BLaER1 treated with 17β-estradiol and CSF1 and Interleukin-3, amounts not matched to agents 10 nM and 100 nM (cell line): Measurements from ENCODE around the gene NCF4.

ENCODE experiments used
- H3K27ac ChIP-seq, 11 experiments: shearing (Covaris generic); formaldehyde crosslinking; 2 replicates each; pipeline ENCODE4 v1.8.1; 2022
- H3K27me3 ChIP-seq, 11 experiments: shearing (Covaris generic); formaldehyde crosslinking; 2 replicates each; pipeline ENCODE4 v1.8.1; 2022
- H3K36me3 ChIP-seq, 11 experiments: shearing (Covaris generic); formaldehyde crosslinking; 2 replicates each; pipeline ENCODE4 v1.8.1; 2022
- H3K4me1 ChIP-seq, 10 experiments: shearing (Covaris generic); formaldehyde crosslinking; 2 replicates each; pipeline ENCODE4 v1.8.1; 2022
- H3K4me2 ChIP-seq, 11 experiments: shearing (Covaris generic); formaldehyde crosslinking; 2 replicates each; pipeline ENCODE4 v1.8.1; 2022
- H3K4me3 ChIP-seq, 10 experiments: shearing (Covaris generic); formaldehyde crosslinking; 2 replicates each; pipeline ENCODE4 v1.8.1; 2022
- H3K9ac ChIP-seq, 11 experiments: shearing (Covaris generic); formaldehyde crosslinking; 2 replicates each; pipeline ENCODE4 v1.8.1; 2022
- H3K9me3 ChIP-seq, 11 experiments: shearing (Covaris generic); formaldehyde crosslinking; replicated peaks in 1 of 11; 2 replicates each; pipeline ENCODE4 v1.8.1; 2022
- H4K20me1 ChIP-seq, 11 experiments: shearing (Covaris generic); formaldehyde crosslinking; 2 replicates each; pipeline ENCODE4 v1.8.1; 2022
- Cebpa-rat ChIP-seq, 11 experiments: shearing (Covaris generic); IDR thresholded peaks; 2 replicates each; pipeline ENCODE4 v1.8.1; 2022

Gene NCF4

DNA sequence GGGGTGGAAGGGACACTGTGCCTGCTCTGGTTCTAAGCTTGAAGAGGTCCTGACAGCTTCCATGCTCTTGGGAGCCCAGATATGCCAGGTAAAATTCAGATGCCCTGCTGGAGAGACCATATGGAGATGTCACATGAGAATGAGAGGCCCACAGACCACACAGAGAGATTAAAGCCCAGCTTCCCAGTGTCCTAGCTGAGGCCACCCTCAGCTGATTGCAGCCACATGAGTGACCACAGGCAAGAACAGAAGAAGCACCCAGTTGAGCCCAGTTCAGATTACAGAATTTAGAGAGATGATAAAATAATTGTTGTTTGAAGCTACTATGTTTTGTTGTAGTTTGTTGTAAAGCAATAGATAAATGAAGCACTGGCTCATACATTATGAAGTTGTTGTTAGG lies 29.6 kb upstream of the NCF4 start:
- H3K27ac ChIP-seq, result no peak overlapping the region
- TF ChIP-seq Cebpa-rat (IDR thresholded peaks at IDR 0.05), result no peak
- peak overlapping the region in 1 of 11 experiments; percentile 61; a peak in 1 of 22 replicates for H3K4me2 ChIP-seq
- no peaks in the 10 kb centered on the region for H3K36me3 ChIP-seq
- no peak overlapping the region for H3K4me3 ChIP-seq
- peaks cover 16 to 34% (median 21%) of the 10 kb centered on the region in 10 experiments for H3K4me1 ChIP-seq
- peaks cover 0 to 9% (median 0%) of the 10 kb centered on the region in 11 experiments; a peak in 1 of 22 replicates for H4K20me1 ChIP-seq
- peaks cover 18 to 31% (median 29%) of the 10 kb centered on the region in 11 experiments for H3K9me3 ChIP-seq
- H3K9ac ChIP-seq, result no peak overlapping the region
- H3K27me3 ChIP-seq, result peaks cover 0 to 90% (median 0%) of the 10 kb centered on the region in 11 experiments; a peak in 9 of 22 replicates

DNA sequence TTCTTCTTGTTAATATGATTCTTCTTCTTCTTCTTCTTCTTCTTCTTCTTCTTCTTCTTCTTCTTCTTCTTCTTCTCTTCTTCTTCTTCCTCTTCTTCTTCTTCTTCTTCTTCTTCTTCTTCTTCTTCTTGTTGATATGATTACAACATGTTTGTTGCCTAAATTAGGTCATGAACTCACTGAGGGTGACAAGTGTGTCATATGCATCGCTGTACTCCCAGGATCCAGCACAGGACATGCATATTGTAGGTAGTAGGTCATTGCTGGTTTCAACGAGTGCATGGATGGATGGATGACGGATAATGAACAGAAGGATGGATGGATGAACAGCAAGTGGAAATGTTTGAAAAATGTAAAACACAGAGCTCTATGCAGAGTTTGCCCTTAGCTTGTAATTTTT lies 29.1 kb upstream of the NCF4 start:
- Histone ChIP-seq H3K9me3 (peaks cover 18 to 36% (median 30%) of the 10 kb centered on the region in 11 experiments), H3K9ac (no peak overlapping the region), H3K4me2 (peak overlapping the region in 5 of 11 experiments; percentile 35 to 63 (median 50); a peak in 8 of 22 replicates), H3K36me3 (no peaks in the 10 kb centered on the region), H3K27ac (no peak overlapping the region), H3K4me1 (peaks cover 16 to 34% (median 22%) of the 10 kb centered on the region in 10 experiments), H3K27me3 (peaks cover 0 to 90% (median 0%) of the 10 kb centered on the region in 11 experiments; a peak in 9 of 22 replicates), H3K4me3 (no peak overlapping the region), H4K20me1 (peaks cover 0 to 9% (median 0%) of the 10 kb centered on the region in 11 experiments; a peak in 1 of 22 replicates)
- TF ChIP-seq Cebpa-rat (IDR thresholded peaks at IDR 0.05), result no peak

DNA sequence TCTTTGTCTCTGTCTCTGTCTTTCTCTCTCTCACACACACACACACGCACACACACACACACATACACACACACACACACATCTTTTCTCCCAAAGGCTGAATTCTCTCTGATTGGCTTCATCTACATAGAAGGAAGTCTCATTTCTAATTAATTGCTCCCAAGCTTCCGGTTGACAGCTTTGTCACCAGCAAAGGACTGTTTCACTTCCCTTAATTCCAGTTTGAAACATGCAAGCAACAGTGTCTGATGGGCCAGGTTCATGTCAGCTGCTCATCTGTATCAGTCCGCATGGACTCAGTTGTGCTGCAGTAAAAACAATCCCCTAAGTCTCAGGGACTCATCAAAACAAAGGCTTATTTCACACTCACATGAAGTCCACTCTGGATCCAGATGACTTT lies 27.7 kb upstream of the NCF4 start:
- TF ChIP-seq Cebpa-rat (IDR thresholded peaks at IDR 0.05), result no peak
- peak overlapping the region; percentile 17 to 63 (median 35); a peak in 17 of 22 replicates for H3K4me2 ChIP-seq
- H3K9me3 ChIP-seq, result peaks cover 28 to 50% (median 42%) of the 10 kb centered on the region in 11 experiments
- H3K36me3 ChIP-seq, result no peaks in the 10 kb centered on the region
- no peak overlapping the region for H3K9ac ChIP-seq
- H4K20me1 ChIP-seq, result peaks cover 0 to 9% (median 0%) of the 10 kb centered on the region in 11 experiments; a peak in 1 of 22 replicates
- peak overlapping the region in 1 of 10 experiments; percentile 5; a peak in 1 of 20 replicates for H3K4me3 ChIP-seq
- H3K27me3 ChIP-seq, result peaks cover 0 to 91% (median 0%) of the 10 kb centered on the region in 11 experiments; a peak in 9 of 22 replicates
- no peak overlapping the region for H3K27ac ChIP-seq
- H3K4me1 ChIP-seq, result peaks cover 10 to 30% (median 19%) of the 10 kb centered on the region in 10 experiments

DNA sequence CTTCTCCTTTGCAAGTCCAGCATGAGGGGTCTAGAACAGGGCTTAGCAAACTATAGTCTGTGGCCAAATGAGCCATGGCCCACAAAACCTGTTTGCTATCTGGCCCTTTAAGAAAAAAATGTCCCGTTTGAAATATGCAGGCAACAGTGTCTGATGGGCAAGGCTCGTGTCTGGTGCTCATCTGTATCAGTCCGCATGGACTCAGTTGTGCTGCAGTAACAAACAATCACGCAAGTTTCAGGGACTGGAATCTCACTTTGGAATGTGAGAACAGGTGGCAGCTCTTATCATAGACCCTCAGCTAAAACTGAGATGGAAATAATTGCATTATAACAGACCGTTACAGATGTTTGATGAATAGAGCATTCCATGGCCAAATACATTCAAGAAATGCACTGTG lies 24.9 kb upstream of the NCF4 start:
- H4K20me1 ChIP-seq, result peaks cover 0 to 8% (median 0%) of the 10 kb centered on the region in 11 experiments; a peak in 1 of 22 replicates
- H3K9ac ChIP-seq, result no peak overlapping the region
- no peak overlapping the region for H3K4me2 ChIP-seq
- H3K27me3 ChIP-seq, result peaks cover 0 to 84% (median 0%) of the 10 kb centered on the region in 11 experiments; a peak in 9 of 22 replicates
- H3K27ac ChIP-seq, result no peak overlapping the region
- H3K36me3 ChIP-seq, result no peaks in the 10 kb centered on the region
- no peak for TF ChIP-seq Cebpa-rat (IDR thresholded peaks at IDR 0.05)
- no peak overlapping the region for H3K4me3 ChIP-seq
- peaks cover 36 to 58% (median 50%) of the 10 kb centered on the region in 11 experiments for H3K9me3 ChIP-seq
- peaks cover 34 to 57% (median 36%) of the 10 kb centered on the region in 10 experiments for H3K4me1 ChIP-seq

DNA sequence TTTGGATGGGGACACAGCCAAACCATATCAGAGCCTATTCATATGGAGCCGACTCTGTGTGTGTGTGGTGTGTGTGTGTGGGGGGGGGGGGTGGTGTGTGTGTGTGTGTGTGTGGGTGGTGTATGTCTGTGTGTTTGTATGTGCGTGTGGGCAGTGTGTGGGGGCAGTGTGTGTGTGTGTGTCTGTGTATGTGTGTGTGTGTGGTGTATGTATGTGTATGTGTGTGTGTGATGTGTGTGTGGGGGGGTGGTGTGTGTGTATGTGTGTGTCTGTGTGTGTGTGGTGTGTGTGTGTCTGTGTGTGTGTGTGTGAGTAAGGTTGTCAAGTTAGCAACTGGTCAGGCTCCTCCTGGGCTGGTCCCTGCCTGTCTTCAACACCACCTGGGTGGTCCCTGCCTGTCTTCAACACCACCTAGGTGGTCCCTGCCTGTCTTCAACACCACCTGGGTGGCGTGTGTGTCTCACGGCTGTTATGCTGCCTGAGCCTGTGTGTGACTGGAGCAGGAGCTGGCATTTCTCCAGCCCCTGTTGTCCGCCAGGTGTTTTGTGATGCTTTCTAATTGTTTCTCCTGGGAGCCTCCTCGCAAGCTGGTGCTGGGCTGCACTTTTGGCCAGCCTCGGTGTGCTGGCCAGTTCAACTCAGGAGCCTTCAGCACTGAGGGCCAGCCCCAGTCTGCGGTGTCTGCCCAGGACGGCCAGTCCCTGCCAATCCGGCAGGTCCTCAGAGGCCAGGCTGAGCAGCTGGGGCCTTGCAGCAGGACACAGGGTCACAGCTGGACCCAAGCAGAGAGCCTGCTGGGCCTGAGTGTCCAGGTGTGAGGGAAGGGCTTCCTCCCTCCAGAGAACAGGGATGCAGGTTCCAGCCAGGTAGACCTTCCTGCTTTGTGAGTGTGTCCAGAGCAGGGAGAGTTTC lies 22.4 kb upstream of the NCF4 start:
- H3K9me3 ChIP-seq, result peaks cover 34 to 55% (median 46%) of the 10 kb centered on the region in 11 experiments
- no peak for TF ChIP-seq Cebpa-rat (IDR thresholded peaks at IDR 0.05)
- peaks cover 11 to 64% (median 39%) of the 10 kb centered on the region in 10 experiments for H3K4me1 ChIP-seq
- no peak overlapping the region for H3K4me3 ChIP-seq
- H3K9ac ChIP-seq, result no peak overlapping the region
- H3K36me3 ChIP-seq, result no peaks in the 10 kb centered on the region
- H3K27ac ChIP-seq, result peak overlapping the region in 3 of 11 experiments; percentile 46 to 79 (median 60); a peak in 5 of 22 replicates
- peaks cover 0 to 77% (median 0%) of the 10 kb centered on the region in 11 experiments; a peak in 8 of 22 replicates for H3K27me3 ChIP-seq
- peaks cover 0 to 4% (median 0%) of the 10 kb centered on the region in 11 experiments; a peak in 1 of 22 replicates for H4K20me1 ChIP-seq
- peak overlapping the region in 7 of 11 experiments; percentile 24 to 92 (median 82); a peak in 14 of 22 replicates for H3K4me2 ChIP-seq

DNA sequence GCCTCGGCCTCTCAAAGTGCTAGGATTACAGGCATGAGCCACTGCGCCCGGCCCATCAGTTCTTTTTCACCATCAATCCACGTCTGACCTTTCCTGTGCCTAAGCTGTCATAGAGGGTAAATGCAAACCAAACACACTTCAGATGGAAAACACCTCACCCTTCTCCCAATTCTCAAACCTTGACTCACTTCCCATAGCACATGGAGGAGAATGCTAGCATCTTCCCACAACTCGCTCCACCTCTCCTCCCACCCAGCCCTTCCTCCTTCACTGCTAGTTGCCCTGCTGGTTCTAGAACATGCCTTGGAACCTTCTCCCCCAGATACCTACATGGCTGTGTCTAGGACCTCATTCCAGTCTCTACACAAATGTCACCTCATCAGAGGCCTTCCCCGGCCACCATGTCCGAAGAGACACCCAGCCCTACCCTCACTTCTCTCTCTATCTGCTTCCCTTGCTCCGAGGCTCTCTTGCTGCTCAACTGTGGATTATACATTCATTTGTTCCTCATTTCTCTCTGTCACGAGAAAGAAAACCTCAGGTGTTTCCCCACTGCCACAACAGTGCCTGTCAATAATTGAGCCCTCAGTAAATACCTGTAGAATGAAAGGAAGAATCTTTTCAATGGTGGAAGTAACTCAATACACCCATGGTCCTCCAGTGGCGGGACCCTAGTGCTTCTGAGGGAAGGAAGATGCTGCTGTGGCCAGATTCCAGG lies 21.3 kb upstream of the NCF4 start:
- peaks cover 0 to 75% (median 0%) of the 10 kb centered on the region in 11 experiments; a peak in 8 of 22 replicates for H3K27me3 ChIP-seq

DNA sequence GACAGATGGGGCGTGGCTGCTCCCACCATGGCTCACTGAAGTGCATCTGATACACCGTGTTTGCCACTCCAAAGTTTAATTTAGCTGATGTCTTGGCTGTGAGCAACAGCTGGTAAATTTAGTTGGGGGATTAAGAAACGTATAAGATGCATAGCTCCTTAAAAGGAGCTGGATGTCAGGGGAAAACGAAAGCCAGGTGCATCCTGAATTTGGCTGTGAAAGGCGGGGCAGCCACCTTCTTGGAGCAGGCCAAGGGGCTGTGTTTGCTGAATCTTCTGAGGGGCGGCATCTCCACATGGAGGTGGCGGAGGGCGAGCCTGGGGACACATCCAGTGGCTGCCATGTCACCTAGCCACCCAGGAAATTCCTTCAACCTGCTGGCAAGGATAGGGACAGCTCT lies 20.7 kb upstream of the NCF4 start:
- Histone ChIP-seq H3K4me3 (no peak overlapping the region; a peak in 1 of 20 replicates), H3K4me1 (peaks cover 15 to 76% (median 52%) of the 10 kb centered on the region in 10 experiments), H3K4me2 (peak overlapping the region; percentile 2 to 92 (median 73); a peak in 19 of 22 replicates), H3K36me3 (no peaks in the 10 kb centered on the region), H4K20me1 (peaks cover 0 to 4% (median 0%) of the 10 kb centered on the region in 11 experiments; a peak in 1 of 22 replicates), H3K27me3 (peaks cover 0 to 74% (median 0%) of the 10 kb centered on the region in 11 experiments; a peak in 8 of 22 replicates), H3K27ac (peak overlapping the region in 5 of 11 experiments; percentile 29 to 79 (median 62); a peak in 9 of 22 replicates), H3K9ac (peak overlapping the region in 4 of 11 experiments; percentile 4 to 54 (median 14); a peak in 4 of 22 replicates), H3K9me3 (peaks cover 20 to 38% (median 30%) of the 10 kb centered on the region in 11 experiments)
- TF ChIP-seq Cebpa-rat (IDR thresholded peaks at IDR 0.05), result 0 out of 22 replicates have a peak, but pooled peaks of 1 of the 11 experiments have one; percentile 45

More for the DNA sequence above, 21.3 kb upstream of the NCF4 start:
- peaks cover 24 to 44% (median 36%) of the 10 kb centered on the region in 11 experiments for H3K9me3 ChIP-seq
- no peak overlapping the region; a peak in 2 of 20 replicates for H3K4me3 ChIP-seq
- peaks cover 0 to 4% (median 0%) of the 10 kb centered on the region in 11 experiments; a peak in 1 of 22 replicates for H4K20me1 ChIP-seq
- peak overlapping the region; percentile 2 to 92 (median 73); a peak in 21 of 22 replicates for H3K4me2 ChIP-seq
- no peaks in the 10 kb centered on the region for H3K36me3 ChIP-seq
- H3K27ac ChIP-seq, result peak overlapping the region in 5 of 11 experiments; percentile 29 to 79 (median 62); a peak in 10 of 22 replicates
- H3K9ac ChIP-seq, result peak overlapping the region in 4 of 11 experiments; percentile 4 to 54 (median 14); a peak in 5 of 22 replicates
- peaks cover 9 to 70% (median 46%) of the 10 kb centered on the region in 10 experiments for H3K4me1 ChIP-seq
- no peak for TF ChIP-seq Cebpa-rat (IDR thresholded peaks at IDR 0.05)

DNA sequence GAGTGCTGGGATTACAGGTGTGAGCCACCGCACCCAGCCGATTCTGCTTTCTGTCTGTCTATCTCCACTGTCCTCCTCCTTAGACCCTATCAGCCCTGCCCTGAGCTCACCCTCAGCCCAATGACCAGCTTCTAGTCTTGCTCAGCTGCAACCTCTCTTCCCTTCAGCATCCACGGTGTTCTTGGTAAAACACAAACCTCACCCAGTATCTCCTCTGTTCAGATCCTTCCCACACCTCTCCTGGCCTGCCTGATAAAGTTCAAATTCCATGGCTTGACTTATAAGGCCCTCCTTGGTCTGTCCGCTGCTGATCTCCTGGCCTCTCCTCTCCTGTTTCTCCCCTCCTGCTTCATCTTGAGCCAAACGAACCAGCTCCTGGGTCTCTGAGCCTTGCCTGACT lies 14.5 kb upstream of the NCF4 start:
- TF ChIP-seq Cebpa-rat (IDR thresholded peaks at IDR 0.05), result no peak
- Histone ChIP-seq H3K9ac (no peak overlapping the region), H3K4me1 (peaks cover 6 to 70% (median 50%) of the 10 kb centered on the region in 10 experiments; a peak in 19 of 20 replicates), H3K9me3 (no peaks in the 10 kb centered on the region), H3K27ac (no peak overlapping the region), H3K27me3 (peaks cover 0 to 30% (median 0%) of the 10 kb centered on the region in 11 experiments; a peak in 5 of 22 replicates), H3K4me2 (peak overlapping the region in 8 of 11 experiments; percentile 35 to 74 (median 62); a peak in 13 of 22 replicates), H3K4me3 (no peak overlapping the region), H3K36me3 (no peaks in the 10 kb centered on the region), H4K20me1 (no peaks in the 10 kb centered on the region)
